ENCODE results near the gene SEPHS2.

The SEPHS2 gene

GRCh38 chr16:30429418-30429677 lies 16.3 kb downstream of the SEPHS2 start:
- no peak for DNase-seq

- DNase-seq = no peak
These were observed 17.6 kb downstream of the SEPHS2 start for GRCh38 chr16:30428055-30428454.

GRCh38 chr16:30421010-30421409 lies 24.7 kb downstream of the SEPHS2 start:
- no peak for DNase-seq

GRCh38 chr16:30418350-30419181 lies 27.1 kb downstream of the SEPHS2 start:
- no peak for DNase-seq

- DNase-seq = peak; percentile 84
These were observed 27.9 kb downstream of the SEPHS2 start for GRCh38 chr16:30417529-30418349.

GRCh38 chr16:30416624-30417528 lies 28.8 kb downstream of the SEPHS2 start:
- DNase-seq = no peak

- DNase-seq = no peak
These were observed 29.5 kb downstream of the SEPHS2 start for GRCh38 chr16:30416047-30416603.

GRCh38 chr16:30414159-30414558 lies 31.5 kb downstream of the SEPHS2 start:
- no peak for DNase-seq

- no peak for DNase-seq
These were observed 32.4 kb downstream of the SEPHS2 start for GRCh38 chr16:30413112-30413806.

GRCh38 chr16:30409125-30410060 lies 36.3 kb downstream of the SEPHS2 start:
- DNase-seq = peak; percentile 96

- no peak for DNase-seq
These were observed 37.7 kb downstream of the SEPHS2 start for GRCh38 chr16:30407804-30408534.

GRCh38 chr16:30407102-30407803 lies 38.4 kb downstream of the SEPHS2 start, which contains the start of gene ZNF771:
ZNF771 (plus strand) TSS chr16:30407606; CDS start chr16:30408054, 448 bp downstream.
- peak; percentile 90 for DNase-seq

GRCh38 chr16:30406795-30407101 lies 38.9 kb downstream of the SEPHS2 start:
- no peak for DNase-seq

GRCh38 chr16:30401768-30402425 lies 43.8 kb downstream of the SEPHS2 start:
- no peak for DNase-seq

GRCh38 chr16:30399435-30400186 lies 46.1 kb downstream of the SEPHS2 start:
- DNase-seq = no peak

- no peak for DNase-seq
These were observed 46.8 kb downstream of the SEPHS2 start for GRCh38 chr16:30398661-30399434.
